ENCODE measurements around the gene OPALIN.

Gene OPALIN

GRCh38 chr10:96321822-96322221 lies 37.0 kb downstream of the OPALIN start:
- TF ChIP-seq CTCF (IDR thresholded peaks at IDR 0.05; ENCODE audit: low read depth, low read length, missing control alignments), result no peak
- no peak for DNase-seq (ENCODE audit: low read depth)
- no peak overlapping the region for H3K4me3 ChIP-seq (ENCODE audit: low read depth, low read length)
- in situ Hi-C loops (cut with HindIII; ENCODE audit: low sequenced_read_pairs), result no loop called here

GRCh38 chr10:96319754-96320474 lies 38.9 kb downstream of the OPALIN start:
- no peak for TF ChIP-seq CTCF (IDR thresholded peaks at IDR 0.05; ENCODE audit: low read depth, low read length, missing control alignments)
- in situ Hi-C loops (cut with HindIII; ENCODE audit: low sequenced_read_pairs), result no loop called here

GRCh38 chr10:96317067-96317833 lies 41.6 kb downstream of the OPALIN start:
- no peak for DNase-seq (ENCODE audit: low read depth)
- TF ChIP-seq CTCF (IDR thresholded peaks at IDR 0.05; ENCODE audit: low read depth, low read length, missing control alignments), result no peak
- in situ Hi-C loops (cut with HindIII; ENCODE audit: low sequenced_read_pairs), result no loop called here

More at GRCh38 chr10:96319754-96320474, 38.9 kb downstream of the OPALIN start:
- no peak overlapping the region for H3K4me3 ChIP-seq (ENCODE audit: low read depth, low read length)
- DNase-seq (ENCODE audit: low read depth), result no peak

GRCh38 chr10:96313344-96313743 lies 45.5 kb downstream of the OPALIN start:
- H3K4me3 ChIP-seq (ENCODE audit: low read depth, low read length), result no peak overlapping the region
- no peak for TF ChIP-seq CTCF (IDR thresholded peaks at IDR 0.05; ENCODE audit: low read depth, low read length, missing control alignments)
- no peak for DNase-seq (ENCODE audit: low read depth)
- in situ Hi-C loops (cut with HindIII; ENCODE audit: low sequenced_read_pairs), result no loop called here

More at GRCh38 chr10:96317067-96317833, 41.6 kb downstream of the OPALIN start:
- H3K4me3 ChIP-seq (ENCODE audit: low read depth, low read length), result no peak overlapping the region

- TF ChIP-seq CTCF (IDR thresholded peaks at IDR 0.05; ENCODE audit: low read depth, low read length, missing control alignments), result no peak
- DNase-seq (ENCODE audit: low read depth), result no peak
- H3K4me3 ChIP-seq (ENCODE audit: low read depth, low read length), result no peak overlapping the region
- in situ Hi-C loops (cut with HindIII; ENCODE audit: low sequenced_read_pairs), result no loop called here
Observed at GRCh38 chr10:96311180-96311715, 47.6 kb downstream of the OPALIN start.

GRCh38 chr10:96310321-96310669 lies 48.5 kb downstream of the OPALIN start:
- TF ChIP-seq CTCF (IDR thresholded peaks at IDR 0.05; ENCODE audit: low read depth, low read length, missing control alignments), result no peak
- in situ Hi-C loops (cut with HindIII; ENCODE audit: low sequenced_read_pairs), result no loop called here

More at GRCh38 chr10:96310321-96310669, 48.5 kb downstream of the OPALIN start:
- no peak overlapping the region for H3K4me3 ChIP-seq (ENCODE audit: low read depth, low read length)
- DNase-seq (ENCODE audit: low read depth), result no peak

Data from astrocyte of the cerebellum (primary cell).